ENCODE data around the gene ZMIZ1. TPM values are rescaled to one million over a fixed set of nuclear protein-coding genes. Genes with fewer than 3 reads are reported as not detected.

The ZMIZ1 gene
- total RNA-seq, 4 donors from 2014 or later: 18.7 to 188 (median 36.7) TPM

GRCh38 chr10:79318369-79318768 is 249.6 kb downstream of the ZMIZ1 start:
- Histone ChIP-seq H3K4me3 (no peak overlapping the region), H3K4me1 (no peaks in the 10 kb centered on the region), H3K27me3 (no peaks in the 10 kb centered on the region), H3K27ac (peak overlapping the region in 1 of 2 donors; percentile 61), H3K36me3 (no peaks in the 10 kb centered on the region), H3K9me3 (no peaks in the 10 kb centered on the region)
- DNase-seq: no peak
- TF ChIP-seq CTCF (IDR thresholded peaks at IDR 0.05) (no peak), POLR2A (IDR thresholded peaks at IDR 0.05) (no peak)
- intact Hi-C loops (cut with DNase I; ENCODE audit: low total_unique reads): no loop called here

DNA sequence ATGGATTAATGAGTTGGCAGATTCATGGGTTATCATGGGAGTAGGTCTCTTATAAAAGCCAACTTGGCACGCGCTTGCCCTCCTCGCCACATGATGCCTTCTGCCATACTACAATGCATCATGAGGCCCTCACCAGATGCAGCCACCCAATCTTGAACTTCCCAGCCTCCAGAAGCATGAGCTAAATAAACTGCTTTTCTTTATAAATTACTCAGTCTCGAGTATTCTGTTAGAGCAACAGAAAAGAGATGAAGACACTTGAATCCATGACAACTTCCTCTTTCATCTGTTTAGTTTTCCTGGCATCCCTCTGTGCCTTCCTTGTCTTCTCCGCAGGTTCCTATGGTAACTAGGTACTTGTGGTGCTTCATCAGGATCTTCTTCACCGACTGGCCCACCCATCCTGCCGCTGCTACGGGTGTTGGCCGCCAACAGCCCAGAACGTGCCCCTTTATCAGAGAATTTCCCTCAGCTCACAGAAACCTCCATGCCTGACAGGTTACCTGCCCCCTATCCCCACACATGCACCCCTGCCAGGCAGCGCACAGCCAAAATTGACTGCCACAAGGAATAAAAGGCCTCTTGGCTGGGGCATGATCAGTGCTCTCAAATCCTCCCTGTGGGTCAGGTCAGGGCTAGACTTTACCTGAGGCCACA is 250.5 kb downstream of the ZMIZ1 start:
- no peaks in the 10 kb centered on the region for H3K4me1 ChIP-seq
- no peaks in the 10 kb centered on the region for H3K9me3 ChIP-seq
- no peak for DNase-seq
- no peaks in the 10 kb centered on the region for H3K27me3 ChIP-seq
- intact Hi-C loops (cut with DNase I; ENCODE audit: low total_unique reads): no loop called here
- TF ChIP-seq POLR2A (IDR thresholded peaks at IDR 0.05) (no peak), CTCF (IDR thresholded peaks at IDR 0.05) (no peak)
- no peaks in the 10 kb centered on the region for H3K36me3 ChIP-seq
- H3K27ac ChIP-seq: no peak overlapping the region
- no peak overlapping the region for H3K4me3 ChIP-seq

DNA sequence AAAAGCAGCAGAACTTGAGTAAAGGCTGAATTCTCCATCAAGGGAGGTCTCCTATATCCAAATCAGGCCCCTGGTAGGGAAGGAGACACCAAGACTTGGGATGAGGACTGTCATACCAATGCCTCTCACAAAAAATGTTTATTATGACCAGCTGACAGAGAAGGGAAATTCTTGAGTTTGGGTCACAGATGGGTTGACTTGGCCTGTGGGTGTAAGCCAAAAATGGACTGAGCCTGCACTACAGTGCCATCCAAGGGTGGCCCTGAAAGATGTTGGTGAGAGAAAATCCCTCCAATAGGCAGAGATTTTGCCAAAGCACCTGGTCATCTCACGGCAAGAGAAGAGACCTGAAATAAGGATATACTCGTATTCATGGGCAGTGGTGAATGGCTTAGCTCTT is 251.6 kb downstream of the ZMIZ1 start:
- no peak overlapping the region for H3K4me3 ChIP-seq
- TF ChIP-seq CTCF (IDR thresholded peaks at IDR 0.05) (no peak), POLR2A (IDR thresholded peaks at IDR 0.05) (no peak)

GRCh38 chr10:79320820-79321493 is 252.2 kb downstream of the ZMIZ1 start:
- no peak for TF ChIP-seq CTCF (IDR thresholded peaks at IDR 0.05)
- TF ChIP-seq POLR2A (IDR thresholded peaks at IDR 0.05): no peak
- H3K36me3 ChIP-seq: no peaks in the 10 kb centered on the region
- H3K27ac ChIP-seq: no peak overlapping the region
- H3K4me1 ChIP-seq: no peaks in the 10 kb centered on the region
- H3K4me3 ChIP-seq: no peak overlapping the region
- no peaks in the 10 kb centered on the region for H3K27me3 ChIP-seq
- DNase-seq: no peak
- H3K9me3 ChIP-seq: no peaks in the 10 kb centered on the region
- intact Hi-C loops (cut with DNase I; ENCODE audit: low total_unique reads): no loop called here

More for the DNA sequence above, 251.6 kb downstream of the ZMIZ1 start:
- no peaks in the 10 kb centered on the region for H3K36me3 ChIP-seq
- intact Hi-C loops (cut with DNase I; ENCODE audit: low total_unique reads): no loop called here
- DNase-seq: no peak
- H3K9me3 ChIP-seq: no peaks in the 10 kb centered on the region
- no peaks in the 10 kb centered on the region for H3K27me3 ChIP-seq
- H3K4me1 ChIP-seq: no peaks in the 10 kb centered on the region
- H3K27ac ChIP-seq: no peak overlapping the region

DNA sequence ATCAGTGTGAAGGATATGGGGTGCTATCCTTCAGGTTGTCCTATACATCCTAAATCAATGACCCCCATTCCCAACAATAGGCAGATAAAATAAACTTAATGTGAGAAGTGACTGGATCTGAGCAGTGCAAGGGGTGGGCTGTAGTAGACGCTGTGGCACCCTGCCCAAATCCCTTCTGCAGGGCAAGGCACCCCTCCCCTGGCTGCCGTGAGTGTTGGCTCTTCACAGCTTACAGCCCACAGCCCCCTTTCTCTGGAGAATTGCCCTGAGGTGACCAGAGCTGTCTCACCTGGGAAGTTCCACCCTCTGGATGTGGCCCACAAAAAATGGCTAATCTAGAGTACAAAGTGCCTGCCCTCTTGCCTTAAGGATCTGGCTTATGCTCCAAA is 252.7 kb downstream of the ZMIZ1 start:
- TF ChIP-seq CTCF (IDR thresholded peaks at IDR 0.05) (no peak), POLR2A (IDR thresholded peaks at IDR 0.05) (no peak)
- Histone ChIP-seq H3K9me3 (no peaks in the 10 kb centered on the region), H3K36me3 (no peaks in the 10 kb centered on the region), H3K27ac (no peak overlapping the region), H3K4me1 (no peaks in the 10 kb centered on the region), H3K4me3 (no peak overlapping the region), H3K27me3 (no peaks in the 10 kb centered on the region)
- intact Hi-C loops (cut with DNase I; ENCODE audit: low total_unique reads): no loop called here
- no peak for DNase-seq
